ENCODE measurements around the gene ACOX3.

GRCh38 chr4:8355306-8355705 lies 85.2 kb downstream of the ACOX3 start:
- TF ChIP-seq MAX (IDR thresholded peaks at IDR 0.05), result no peak
- TF ChIP-seq JUND (IDR thresholded peaks at IDR 0.05; ENCODE audit: low read length), result no peak
- TF ChIP-seq POLR2AphosphoS5 (IDR thresholded peaks at IDR 0.05; ENCODE audit: low read depth, low read length), result no peak
- TF ChIP-seq SRF (IDR thresholded peaks at IDR 0.05; ENCODE audit: low read depth, low read length), result no peak
- no peak for TF ChIP-seq SP1 (IDR thresholded peaks at IDR 0.05; ENCODE audit: low read depth, low read length)
- no peak for TF ChIP-seq YY1 (IDR thresholded peaks at IDR 0.05; ENCODE audit: low read depth, low read length)
- no peak for TF ChIP-seq EGR1 (IDR thresholded peaks at IDR 0.05; ENCODE audit: borderline replicate concordance, low read depth, low read length)
- no peak for TF ChIP-seq POLR2A (IDR thresholded peaks at IDR 0.05; ENCODE audit: control extremely low read depth in 1 of 2, low read depth in 2 of 2, low read length in 2 of 2)
- no peak for TF ChIP-seq TAF1 (IDR thresholded peaks at IDR 0.05; ENCODE audit: low read depth, low read length)
- no peak for TF ChIP-seq GTF2F1 (IDR thresholded peaks at IDR 0.05; ENCODE audit: borderline replicate concordance, low read depth, low read length)
- no peak for TF ChIP-seq CTCF (IDR thresholded peaks at IDR 0.05; ENCODE audit: control extremely low read depth in 1 of 3, insufficient read depth in 1 of 3, low read depth in 1 of 3, low read length in 3 of 3)
- TF ChIP-seq HDAC2 (IDR thresholded peaks at IDR 0.05; ENCODE audit: borderline replicate concordance in 1 of 2, low read depth in 2 of 2, low read length in 2 of 2), result no peak
- no peak for TF ChIP-seq EP300 (IDR thresholded peaks at IDR 0.05; ENCODE audit: borderline replicate concordance in 1 of 2, low read depth in 2 of 2, low read length in 2 of 2)
- no peak for TF ChIP-seq KDM5A (IDR thresholded peaks at IDR 0.05; ENCODE audit: low read length)
